GM23248 (cell line): ENCODE data around the gene PDIA6.

Source experiments
- EZH2 ChIP-seq: fragments of 200-600 bp; sonication (generic); IDR thresholded peaks from 2 replicates; pipeline ENCODE4 v1.6.1; 2018; ENCODE audit warnings: antibody characterized with exemption, mild to moderate bottlenecking; ENCODE audit not compliant: insufficient read depth, poor library complexity, severe bottlenecking
- EZH2phosphoT487 ChIP-seq: fragments of 200-600 bp; sonication (generic); IDR thresholded peaks from 2 replicates; pipeline ENCODE4 v1.6.1; 2018; ENCODE audit warnings: antibody characterized with exemption, moderate library complexity, mild to moderate bottlenecking, low read depth; ENCODE audit not compliant: insufficient read depth

- TF ChIP-seq EZH2 (no peak), EZH2phosphoT487 (no peak)
Measured at GRCh38 chr2:10761591-10761990, 51.0 kb downstream of the PDIA6 start.
